ENCODE measurements around the gene GSG1L.

Gene GSG1L

DNA sequence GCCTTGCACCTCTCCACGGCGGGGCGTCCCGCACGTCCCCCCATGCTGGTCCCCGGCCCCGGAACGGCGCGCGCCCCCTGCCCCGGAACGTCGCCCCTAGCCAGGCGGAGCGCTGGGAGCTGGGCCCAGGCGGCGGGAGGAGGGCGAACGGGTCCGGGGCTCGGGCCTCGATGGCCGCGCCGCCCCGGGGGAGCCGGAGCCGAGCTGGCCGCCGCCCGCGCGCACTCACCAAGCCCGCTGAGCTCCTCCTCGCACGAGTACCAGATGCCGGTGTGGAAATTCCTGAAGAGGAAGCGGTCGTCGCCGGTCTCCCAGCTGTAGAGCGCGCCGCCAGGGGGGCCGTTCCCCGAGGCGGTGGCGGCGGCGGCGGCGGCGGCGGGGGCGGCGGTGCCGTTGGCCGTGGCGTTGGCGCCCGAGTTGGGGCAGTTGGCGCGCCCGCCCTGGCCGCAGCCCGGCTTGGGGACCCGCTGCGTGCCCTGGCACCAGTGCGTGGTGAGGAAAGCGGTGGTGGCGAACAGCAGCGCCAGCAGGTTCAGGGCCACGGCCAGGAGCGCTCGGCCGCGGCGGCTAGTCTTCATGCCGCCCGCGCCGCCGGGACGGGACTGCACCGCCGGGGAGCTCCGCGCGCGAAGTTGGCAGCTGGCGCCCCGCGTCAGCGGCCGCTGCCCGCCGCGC lies 530 bp downstream of the GSG1L start:
- DNase-seq, result peak; percentile 10 to 61 (median 40)

DNA sequence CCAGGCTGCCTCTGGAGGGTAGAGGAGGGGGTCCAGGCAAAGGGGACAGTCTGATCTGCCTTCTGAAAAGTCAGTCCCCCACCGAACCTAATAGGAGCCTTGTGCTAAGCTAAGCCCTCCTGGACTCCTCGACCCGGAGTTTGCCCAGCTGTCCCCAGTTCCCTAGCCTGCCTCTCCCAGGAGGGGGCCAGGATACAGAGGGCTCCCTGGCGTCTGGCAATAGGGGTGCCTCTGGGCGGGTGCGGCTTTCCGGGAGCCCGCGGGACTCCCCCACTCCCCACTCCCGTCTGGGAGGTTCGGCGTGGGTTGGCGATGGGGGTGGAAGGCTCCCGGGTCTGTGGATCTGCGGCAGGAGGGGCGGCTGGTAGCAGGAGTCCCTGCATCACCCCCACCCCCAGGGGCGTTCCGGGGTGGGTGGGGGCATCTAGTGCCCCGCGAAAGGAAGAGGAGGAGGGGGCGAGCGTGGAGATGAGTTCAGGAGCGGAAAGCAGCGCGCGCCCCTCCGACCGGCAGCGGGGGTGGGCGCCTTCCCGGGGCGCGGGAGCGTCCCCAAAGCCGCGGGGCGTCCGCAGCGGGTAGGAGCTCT lies 1.2 kb downstream of the GSG1L start:
- DNase-seq, result no peak

DNA sequence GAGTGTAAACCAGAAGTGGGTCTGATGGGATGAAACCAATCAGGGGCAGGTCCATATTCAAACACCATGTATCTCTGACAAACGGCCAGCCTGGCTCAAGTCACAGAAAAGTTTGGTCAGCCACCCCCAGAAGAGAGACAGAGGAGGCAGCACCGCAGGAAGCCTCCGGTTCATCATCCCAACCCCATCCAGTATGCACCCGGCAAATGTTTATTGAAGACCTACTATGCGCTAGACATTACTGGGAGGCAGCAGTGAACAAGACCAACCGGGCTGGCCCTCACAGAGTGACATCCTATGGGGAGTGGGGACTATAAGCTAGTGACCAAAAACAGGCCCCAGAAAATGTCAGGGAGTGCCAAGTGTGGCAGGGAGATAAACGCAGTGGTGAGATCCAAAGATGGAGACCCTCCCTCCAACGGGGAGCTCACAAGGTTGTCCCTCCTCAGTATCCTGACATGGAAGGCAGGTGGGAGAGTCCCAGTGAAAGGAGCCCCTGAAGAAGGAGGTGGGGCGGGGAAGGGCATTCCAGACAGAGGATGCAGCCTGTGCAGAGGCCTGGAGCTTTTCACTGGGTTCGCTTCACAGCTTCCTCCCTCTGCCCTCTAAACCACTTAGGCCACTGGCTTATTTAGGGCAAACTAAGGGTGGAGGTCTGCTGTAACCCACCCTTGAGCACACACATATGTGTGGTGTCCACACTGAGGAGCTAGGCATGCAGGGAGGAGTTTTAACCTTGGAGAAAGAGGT lies 2.0 kb downstream of the GSG1L start:
- no peak for DNase-seq

DNA sequence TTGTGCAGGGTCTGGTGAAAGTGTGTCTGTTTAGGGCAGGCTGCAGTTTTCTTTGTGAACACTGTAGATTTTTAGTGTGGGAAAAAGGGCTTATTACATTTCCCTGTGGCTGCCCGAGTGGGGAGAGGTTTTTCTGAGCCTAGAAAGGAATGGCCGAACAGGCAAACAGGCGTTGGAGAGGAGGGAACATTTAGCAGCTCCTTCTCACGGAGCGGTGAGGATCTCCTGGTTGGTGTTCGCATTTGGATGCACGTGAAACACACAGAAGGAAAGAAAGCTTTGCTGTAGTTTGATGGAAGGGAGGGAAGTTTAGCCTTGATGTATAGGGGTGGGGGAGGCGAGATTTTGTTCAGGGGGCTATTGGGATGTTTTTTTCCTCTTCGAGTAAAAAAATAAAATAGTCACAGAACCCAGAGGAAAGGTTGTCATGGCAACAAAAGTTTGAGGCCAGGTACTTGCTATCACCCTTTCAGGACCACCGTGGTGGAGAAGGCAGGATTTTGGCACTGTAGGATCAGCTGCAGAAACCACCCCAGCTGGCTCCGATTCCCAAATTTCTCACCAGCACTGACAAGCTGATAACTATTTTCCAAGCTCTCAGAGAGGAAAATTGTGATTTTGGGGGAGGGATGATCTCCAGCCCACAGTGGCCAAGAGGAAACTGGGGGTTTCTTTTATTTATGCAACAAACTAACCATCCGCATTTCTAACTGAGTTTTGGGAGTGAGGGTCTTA lies 3.5 kb downstream of the GSG1L start:
- DNase-seq, result no peak

DNA sequence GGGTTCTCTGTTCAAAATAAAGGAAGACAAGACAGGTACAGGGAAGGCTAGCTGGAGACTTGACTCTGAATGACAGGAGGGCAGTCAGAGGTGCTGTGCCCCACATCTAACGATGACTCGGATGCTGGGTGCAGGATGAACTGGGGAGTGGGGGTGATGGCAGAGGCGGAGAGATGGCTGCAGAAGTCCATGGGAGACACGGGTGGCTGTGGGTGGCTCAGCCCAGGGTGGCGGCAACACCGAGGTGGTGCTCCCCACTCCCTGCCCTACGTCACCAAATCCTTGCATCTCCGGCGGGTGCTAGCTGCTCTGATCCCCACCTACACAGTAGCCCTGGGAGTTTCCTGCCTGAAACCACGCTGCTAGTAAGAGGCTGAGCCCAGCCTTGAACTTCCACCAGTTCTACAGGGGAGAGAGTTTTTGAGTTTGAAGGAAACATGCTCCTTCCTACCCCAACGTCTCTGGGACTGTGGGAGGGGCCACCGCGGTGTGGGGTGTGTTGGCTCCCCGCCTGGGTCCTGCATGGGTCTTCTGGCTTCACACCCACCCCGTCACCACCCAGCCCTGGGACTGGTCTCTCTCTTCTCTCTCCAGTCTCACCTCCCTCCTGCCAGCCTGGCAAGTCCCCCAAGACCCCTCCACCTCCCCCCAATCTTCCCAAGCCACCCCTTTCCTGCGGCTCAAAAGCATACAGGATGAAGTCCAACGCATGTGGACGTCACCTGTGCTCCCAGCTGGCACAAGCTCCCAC lies 4.5 kb downstream of the GSG1L start:
- no peak for DNase-seq

- no peak for DNase-seq
Measured at GRCh38 chr16:28057949-28058348, 5.6 kb downstream of the GSG1L start.

DNA sequence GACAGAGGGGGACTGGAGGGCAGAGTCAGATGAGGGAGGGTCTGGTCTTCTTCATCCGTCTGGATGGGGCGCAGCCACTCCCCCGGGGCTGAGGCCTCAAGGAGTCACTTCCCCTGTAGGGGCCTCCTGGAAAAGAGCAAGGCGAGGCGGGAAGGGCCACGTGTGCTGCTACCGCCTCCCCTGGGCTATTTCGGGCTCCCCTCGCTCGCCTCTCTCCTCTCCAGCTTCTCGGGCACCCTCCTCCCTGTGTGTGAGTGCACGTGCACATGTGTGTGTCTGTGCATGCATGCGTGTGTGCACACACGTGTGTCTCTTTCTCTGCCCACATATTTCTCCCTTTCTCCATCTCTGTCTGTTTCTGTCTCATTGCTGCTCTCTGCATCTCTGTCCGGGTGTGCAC lies 10.1 kb downstream of the GSG1L start:
- no peak for DNase-seq

DNA sequence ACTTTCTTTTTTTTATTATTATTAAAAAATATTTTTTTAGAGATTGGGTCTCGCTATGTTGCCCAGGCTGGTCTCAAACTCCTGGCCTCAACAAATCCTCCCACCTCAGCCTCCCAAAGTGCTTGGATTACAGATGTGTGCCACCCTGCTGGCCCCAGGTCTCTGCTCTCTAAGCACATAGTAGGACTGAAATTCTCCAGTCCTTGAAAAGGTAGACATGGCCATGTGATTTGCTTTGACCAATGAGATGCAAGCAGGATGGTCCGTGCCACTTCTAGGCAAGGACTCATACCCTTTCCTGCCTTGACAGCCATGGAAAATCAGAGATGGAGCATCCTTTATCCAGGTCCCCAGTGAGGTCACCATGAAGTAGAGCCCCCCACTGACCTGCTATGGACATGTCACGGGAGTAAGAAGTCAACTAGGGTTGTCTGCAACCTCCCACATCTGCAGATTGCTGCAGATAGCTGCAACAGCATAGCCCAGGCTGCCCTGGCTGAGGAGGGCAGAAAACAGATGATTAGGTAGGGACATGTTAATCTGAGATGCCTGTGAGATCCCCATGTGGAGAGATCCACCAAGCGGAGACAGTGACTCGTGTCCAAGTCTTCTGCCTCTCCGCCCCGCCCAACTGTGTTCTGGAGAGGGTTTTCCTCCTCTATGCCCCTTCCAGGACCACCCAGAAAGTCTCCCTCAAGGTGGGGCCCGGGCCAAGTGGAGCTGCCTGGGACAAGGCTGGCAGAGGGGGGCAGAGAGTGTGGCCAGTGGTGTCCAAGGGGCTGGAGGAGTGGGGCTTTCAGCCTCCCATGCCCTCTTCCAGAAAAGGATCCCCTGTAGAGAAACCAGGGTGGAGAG lies 11.0 kb downstream of the GSG1L start:
- DNase-seq, result no peak

DNA sequence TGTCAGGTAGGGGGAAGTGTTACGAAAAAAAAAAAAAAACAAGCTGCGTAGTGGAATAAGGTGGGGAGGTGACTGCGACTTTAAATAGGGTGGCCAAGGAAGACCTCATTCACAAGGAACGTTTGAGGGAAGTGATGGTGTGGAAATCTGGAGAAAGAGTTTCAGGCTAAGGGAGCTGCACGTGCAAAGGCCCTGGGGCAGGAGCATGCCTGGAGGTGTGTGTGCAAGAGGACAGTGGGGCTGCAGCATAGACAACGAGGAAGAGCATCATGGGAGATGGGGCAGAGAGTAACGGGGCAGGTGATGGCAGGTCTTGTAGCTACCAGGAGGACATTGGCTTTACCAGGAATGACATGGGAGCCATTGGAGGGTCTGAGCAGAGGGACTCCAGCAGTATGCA lies 12.0 kb downstream of the GSG1L start:
- DNase-seq, result no peak

GRCh38 chr16:28042811-28043210 lies 20.7 kb downstream of the GSG1L start:
- DNase-seq, result no peak

DNA sequence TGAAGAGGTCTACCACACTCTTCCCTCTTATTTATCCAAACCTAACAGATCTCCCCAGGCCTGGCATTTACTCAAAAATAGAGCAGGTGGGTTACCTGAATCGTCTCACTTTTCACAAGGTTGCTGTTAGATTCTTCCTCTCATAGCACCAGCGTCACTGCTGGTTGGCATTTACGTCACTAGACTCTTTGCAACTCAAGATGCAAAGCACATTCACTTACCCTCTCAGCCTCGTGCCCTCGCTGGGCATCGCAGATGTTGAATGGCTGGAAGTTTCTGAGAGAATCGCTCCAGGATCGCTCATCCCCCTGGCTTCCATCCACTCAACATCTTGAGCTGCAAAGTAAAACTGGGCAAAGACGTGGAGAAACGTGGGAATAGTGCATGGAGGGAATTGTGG lies 21.9 kb downstream of the GSG1L start:
- DNase-seq, result no peak

- no peak for DNase-seq
Measured at GRCh38 chr16:28040039-28040438, 23.5 kb downstream of the GSG1L start.

GRCh38 chr16:28039493-28039892 lies 24.0 kb downstream of the GSG1L start:
- DNase-seq, result no peak

DNA sequence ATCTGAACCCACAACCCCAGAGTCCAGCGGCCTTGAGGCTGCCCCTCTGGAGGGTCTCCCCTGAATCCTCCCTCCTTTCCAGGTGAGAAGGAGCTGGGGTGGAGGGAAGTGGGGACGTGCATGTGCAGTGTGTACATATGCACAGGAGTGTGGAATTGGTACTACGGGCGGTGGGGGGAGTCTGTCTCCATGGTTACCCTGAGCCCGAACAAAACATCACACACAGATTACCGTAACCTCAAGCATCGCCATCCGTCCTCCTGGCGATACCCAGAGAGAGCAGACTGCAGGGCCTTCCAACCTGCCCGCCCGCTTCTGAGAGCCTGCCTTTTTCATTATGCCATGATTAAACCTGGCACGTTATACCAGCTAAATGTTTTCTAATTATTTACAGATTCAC lies 25.1 kb downstream of the GSG1L start:
- DNase-seq, result no peak

GRCh38 chr16:28035866-28036393 lies 27.6 kb downstream of the GSG1L start:
- DNase-seq, result no peak

DNA sequence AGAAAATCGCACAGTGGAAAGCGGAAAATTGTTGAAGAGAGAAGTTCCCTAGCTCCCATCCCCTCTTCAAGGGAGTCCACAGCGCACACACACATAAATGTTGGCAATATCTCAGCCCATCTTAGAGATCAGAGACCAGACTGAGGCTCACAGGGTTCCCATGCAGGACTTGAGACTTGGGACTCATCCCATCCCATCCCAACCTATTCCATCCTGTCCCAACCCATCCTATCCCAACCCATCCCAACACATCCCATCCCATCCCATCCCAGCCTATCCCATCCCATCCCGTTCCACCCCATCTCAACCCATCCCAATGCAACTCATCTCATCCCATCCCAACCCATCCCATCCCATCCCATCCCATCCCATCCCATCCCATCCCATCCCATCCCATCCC lies 29.6 kb downstream of the GSG1L start:
- DNase-seq, result no peak

DNA sequence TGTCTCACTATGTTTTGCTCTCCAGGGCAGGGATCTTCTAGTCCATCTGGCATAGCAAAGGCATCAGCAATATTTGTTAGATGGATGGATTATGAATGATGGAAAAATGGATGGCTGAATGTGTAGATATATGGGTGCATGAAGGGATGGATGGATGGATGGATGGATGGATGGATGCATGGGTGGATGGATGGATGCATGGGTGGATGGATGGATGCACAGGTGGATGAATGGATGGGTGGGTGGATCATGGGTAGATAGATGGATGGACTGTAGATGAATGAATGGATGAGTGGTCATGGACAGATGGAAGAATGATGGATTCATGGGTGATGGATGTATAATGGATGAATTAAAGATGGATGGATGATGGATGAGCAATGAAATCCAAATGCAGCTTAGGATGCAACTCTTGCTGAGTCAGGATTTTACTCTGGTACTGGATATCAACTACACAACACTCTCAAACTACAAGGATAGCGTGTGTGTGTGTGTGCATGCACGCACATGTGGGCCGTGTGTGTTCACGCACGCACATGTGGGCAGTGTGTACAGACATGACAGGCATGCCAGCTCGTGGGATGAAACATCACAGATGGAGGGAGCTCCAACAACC lies 34.0 kb downstream of the GSG1L start:
- no peak for DNase-seq

- no peak for DNase-seq
Measured at GRCh38 chr16:28027055-28027454, 36.5 kb downstream of the GSG1L start.

GRCh38 chr16:28025631-28026030 lies 37.9 kb downstream of the GSG1L start:
- no peak for DNase-seq

- no peak for DNase-seq
Measured at GRCh38 chr16:28019218-28019617, 44.3 kb downstream of the GSG1L start.

- DNase-seq, result no peak
Measured at GRCh38 chr16:28014851-28015250, 48.7 kb downstream of the GSG1L start.
